GDM1 (cell line): Measurements from ENCODE around the gene LRFN2.

Source experiments
- DNase-seq: peaks from one replicate; lab custom pipeline; 2025; lab: John Stamatoyannopoulos, UW

Gene LRFN2

DNA sequence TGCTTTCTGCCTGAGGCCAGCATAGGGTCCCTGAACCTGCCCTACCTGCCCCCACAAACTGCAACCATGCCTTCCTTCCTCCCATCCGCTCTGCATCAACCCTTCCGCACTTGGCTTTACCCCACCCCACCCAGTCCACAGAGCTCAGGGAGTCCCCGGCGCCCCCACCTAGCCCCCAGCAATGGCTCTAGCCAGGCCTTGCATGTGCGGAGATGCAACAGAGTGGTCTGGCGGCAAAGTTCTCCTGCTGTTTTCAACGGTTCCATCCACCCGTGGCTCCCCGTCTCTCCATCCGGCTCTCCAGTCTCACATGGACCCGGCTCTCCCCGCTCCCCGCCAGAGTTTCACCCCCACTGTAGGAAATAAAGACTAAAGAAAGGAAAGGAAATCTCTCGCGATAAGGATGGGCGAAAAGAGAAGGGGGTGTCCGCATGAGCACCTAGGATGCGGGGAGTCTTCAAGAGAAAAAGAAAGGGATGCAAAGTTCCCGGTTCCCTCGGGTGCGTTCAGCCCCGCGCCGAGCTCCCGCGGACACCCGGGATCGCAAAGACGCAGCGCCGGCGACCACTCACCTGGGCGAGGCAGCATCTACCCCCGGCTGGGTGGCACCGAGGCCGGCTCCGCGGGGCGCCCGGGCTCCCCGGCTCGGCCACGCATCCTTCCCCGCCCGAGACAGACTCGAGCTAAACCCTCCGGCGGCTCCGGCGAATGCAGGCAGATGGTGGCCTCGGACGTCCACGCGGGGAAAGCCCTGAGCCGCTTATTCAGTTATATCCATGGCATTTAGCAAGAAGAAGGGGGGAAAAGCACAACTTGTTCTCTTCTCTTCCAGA lies 579 bp downstream of the LRFN2 start:
- DNase-seq: no peak

DNA sequence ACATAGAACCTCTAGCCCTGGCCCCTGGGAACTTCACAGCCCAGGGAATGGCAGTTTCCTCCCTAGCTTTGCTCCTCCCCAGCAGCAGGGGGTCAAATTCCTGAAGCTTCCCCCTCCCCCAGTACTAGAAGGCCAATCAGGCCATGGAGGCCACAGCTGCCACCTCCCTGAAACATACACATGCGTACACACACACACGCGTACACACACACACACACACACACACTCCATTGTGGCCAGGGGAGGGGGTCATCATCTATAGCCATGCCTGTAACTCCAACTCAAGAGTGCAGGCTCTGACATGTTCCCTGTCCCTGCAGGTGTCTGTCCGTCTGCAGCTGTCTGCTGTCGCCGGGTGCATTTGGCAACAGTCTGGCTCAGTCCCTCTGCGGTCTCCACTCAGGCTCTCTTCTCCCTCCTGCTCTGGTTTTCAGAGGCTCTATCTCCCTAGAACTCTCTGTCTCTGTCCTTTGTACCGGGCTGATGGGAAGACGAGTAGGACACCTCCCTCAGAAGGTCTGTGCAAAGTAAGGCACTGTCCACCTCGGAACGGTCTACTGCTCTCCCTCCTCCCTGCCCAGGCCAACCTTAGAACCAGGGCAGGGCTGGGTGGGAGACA lies 1.4 kb downstream of the LRFN2 start:
- no peak for DNase-seq

DNA sequence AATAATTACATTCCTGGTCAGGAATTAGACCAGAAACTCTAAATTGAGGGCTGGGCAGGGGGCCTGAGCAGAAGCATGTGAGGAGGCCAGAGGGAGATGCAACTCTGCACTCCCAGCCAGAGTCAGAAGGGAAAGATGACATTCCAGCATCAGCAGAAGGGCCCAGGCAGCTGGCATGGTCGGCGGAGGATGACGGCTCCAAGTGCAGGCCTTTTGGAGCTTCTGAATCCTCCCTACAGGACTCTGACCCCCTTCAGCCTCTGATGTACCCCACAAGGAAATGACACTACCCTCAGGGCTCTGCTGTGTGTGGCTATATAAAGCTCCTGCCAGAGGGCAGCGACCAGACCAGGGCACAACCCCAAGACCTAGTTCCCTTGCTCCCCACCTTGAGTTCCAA lies 1.9 kb downstream of the LRFN2 start:
- no peak for DNase-seq

DNA sequence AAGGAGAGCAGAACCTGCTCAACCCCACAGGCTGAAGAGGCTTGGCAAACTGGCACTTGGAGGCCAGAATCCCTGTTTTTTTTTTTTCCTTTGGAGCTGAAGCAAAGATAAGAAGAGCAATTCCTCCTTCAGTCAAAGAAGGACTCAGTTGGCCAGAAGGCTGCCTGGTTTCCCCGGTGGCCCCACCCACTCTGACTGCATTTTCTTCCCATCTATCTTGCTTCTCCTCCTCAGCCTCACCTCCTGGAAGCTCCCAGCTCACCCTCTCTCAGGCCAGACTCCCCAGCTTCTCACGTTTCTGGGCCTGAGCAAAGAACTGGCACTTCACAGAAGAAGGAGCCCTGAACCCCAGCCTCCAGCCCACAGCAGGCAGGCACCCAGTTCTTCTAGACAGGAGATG lies 2.4 kb downstream of the LRFN2 start:
- DNase-seq: no peak

DNA sequence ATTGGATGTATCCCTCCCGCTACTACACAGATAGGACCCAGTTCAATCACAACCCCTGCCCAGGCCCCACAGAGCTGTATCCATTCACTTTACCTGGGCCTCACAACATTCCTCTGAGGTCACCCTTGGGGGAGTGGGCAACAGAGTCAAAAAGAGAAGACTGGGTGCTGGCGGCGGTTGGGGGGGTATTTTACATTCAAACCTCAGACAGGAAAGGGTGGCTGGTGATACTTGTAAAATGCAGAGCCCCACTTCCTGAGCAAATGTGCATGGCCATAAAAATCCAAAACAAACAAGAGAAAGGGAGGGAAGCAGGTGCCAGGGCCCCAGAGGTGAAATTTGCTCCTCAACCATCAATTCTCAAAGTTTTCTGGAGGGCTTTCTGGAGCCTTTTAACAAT lies 3.5 kb downstream of the LRFN2 start:
- no peak for DNase-seq

DNA sequence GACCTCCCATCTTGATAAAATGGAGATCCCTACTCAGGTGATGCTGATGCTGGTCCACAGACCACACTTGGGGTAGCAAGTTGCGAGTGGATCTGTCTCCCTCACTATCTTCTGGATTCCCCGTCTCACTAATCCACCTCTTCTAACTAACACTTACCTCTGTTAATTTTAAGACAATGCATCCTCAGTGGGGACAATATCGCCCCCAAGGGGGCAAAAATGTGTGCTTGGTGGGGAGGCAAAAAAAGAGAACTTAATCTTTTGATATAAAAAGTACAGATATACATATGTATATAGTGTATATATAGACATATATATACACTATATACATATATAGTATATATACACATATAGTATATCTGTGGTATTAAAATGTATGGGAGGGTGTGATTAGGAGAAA lies 4.3 kb downstream of the LRFN2 start:
- DNase-seq: no peak

DNA sequence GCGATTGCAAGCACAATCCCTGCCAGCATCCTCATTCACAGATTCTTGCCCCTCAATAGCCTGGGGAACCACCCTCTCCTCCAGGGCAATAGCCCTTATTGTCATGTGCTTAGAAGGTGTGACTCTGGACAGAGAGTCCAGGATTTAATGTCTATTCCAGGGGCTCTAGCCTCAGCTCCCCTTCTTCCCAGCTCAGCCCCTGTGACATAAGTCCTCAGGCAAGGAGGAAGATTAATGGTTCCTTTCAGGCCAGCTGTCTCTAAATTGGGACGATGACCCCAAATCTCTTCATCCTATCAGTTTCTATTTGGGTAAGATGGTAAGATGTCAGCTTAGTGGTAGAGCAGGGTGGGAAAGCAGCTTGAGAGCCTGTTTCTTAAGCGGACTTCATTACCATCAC lies 8.1 kb downstream of the LRFN2 start:
- DNase-seq: no peak

DNA sequence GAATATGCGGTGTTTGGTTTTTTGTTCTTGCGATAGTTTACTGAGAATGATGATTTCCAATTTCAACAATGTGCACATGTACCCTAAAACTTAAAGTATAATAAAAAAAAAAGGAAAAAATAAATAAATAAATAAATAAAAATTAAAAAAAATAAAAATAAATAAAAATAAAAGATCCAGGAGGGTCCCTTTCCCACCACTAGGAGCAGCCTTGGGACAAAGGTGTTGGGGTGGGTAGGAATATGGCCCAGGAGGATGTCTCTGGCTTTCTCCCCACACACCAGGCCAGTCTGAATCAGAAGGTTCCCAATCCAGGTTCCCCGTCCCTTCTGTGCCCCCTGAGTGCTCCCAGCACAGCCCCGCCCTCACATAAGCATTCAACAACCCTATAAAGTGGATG lies 9.5 kb downstream of the LRFN2 start:
- no peak for DNase-seq

DNA sequence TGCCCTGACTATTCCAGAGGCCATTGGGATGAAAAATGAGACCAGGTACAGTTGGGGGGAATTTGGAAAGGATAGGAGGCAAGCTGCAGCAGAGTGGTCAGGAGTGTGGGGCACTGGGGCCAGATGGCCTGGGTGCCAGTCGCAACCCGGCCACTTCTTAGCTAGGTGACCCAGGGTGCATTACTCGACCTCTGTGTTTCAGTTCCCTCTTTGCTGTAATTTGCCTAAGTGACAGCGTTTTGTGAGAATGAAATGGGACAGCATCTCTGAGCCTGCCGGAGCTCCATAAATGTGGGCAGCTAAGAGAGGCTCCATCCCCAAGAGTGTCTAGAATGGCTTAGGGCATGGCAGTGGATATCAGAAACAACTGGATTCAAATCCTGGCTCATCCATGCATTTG lies 13.9 kb downstream of the LRFN2 start:
- DNase-seq: no peak

DNA sequence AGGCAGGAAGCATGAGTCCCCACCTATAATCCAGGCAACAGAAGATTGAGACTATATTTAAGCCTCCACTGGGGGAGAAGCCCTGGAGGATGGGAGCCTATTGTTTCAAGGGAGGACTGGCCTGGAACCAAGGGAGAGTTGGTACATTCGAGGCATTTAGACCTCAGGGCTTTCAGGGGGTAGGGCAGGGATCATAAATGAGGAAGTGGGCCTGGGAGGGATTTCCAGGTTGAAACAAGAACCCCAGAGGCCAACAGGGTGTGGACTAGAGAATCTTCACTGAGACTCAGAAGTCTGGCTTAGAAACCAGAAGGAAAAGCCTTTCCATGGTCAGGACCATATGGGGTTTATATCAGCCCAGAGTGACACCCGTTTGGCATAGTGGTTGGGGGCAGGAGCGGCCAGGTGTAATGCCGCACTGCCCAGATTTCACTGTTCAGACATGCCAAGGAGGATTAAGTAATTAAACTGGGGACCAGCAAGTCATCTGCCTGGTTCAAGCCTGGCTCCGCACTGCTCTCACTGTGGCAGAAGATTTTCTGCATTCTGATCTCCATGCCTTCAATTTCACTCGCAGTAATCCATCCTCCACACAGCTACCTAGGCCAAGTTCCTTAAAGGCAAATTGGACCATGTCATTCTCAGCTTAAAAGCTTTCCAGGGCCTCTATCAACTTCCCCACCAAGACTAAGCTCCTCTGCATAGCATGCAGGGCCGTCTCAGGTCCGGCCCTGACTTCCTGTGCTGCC lies 17.8 kb downstream of the LRFN2 start:
- DNase-seq: no peak

DNA sequence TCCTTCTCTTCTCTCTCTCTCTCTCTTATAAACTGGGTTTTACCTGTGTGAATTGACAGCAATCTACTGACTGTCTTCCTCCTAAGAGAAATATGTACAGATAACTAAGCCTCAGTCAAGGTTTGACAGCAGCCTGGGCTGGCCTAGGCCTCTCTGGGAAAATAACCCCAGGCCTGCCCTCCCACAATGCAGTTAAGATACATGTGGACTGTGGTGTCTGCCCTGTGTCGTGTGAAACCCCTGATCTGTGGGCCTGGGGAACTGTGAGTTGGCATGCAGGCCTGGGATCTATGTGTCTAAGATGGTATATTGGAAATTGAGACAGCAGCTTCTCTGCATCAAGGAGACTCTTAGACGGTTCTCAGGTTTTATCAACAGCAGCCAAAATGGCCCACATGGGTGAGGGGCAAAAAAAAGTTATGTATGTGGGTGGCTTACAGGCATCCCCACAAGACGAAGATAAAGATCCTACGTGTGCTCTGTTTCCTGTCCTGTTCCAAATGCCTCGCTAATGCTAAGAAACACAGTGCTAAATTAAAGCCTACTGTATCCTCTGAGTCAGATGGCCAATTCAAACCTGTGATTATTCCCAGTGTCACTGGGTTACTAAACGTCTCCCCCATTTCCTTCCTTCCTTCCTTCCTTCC lies 19.0 kb downstream of the LRFN2 start:
- DNase-seq: no peak

DNA sequence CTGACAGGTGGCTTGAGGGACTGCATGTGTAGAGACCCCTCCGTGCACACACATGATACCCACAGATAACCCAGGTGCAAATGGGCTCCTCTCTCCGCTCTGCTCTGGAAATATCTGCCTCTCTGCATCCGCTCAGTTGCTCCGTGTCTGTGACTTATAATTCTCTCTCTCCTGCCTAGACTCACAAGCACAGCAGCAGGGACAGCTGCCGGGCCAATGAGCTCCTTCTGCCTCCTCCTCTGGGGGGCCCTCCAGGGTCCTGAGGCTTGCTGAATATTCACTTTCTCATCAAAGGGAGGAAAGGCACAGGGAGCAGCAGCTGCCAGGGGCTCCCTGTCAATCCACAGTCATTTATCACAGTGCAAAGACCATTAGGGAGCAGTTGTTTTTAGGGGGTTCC lies 24.1 kb downstream of the LRFN2 start:
- DNase-seq: no peak

DNA sequence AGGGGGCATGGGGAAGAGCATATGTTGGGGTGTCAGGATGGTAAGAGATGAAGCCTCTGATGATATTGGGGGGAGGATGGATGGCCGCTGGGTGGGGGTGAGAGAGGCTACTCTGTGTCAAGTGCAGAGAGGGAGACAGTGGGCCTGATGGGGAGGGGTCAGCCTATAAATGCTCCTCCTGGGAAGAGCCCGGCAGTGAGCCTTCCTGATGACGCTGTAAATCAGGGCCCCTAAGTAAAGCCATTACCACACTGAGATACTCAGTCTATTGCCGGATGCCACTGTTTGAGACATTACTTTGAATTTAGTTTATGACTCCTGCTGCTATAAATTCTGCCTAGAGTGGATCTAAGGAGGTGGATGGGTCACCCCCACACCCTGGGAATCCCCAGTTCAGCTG lies 28.1 kb downstream of the LRFN2 start:
- DNase-seq: no peak

DNA sequence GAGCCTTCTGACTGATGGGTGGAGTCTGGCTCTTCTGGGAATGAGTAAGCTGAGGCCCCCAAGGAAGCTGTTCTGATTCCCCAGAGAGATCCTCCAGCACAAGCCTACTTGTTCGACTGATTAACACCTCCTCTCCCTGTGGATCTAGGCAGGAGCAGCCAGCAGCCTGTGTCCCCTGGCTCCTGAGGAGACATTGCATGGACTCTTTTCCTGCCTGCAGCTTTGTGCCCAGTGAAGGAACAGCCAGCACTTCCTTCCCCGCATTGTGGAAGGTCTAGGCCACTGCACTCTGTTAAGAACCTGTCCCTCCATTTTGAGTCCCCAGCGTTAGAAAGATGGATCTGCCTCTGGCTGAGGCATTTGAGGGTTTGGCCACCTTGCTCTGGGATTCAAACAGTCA lies 29.1 kb downstream of the LRFN2 start:
- DNase-seq: no peak

DNA sequence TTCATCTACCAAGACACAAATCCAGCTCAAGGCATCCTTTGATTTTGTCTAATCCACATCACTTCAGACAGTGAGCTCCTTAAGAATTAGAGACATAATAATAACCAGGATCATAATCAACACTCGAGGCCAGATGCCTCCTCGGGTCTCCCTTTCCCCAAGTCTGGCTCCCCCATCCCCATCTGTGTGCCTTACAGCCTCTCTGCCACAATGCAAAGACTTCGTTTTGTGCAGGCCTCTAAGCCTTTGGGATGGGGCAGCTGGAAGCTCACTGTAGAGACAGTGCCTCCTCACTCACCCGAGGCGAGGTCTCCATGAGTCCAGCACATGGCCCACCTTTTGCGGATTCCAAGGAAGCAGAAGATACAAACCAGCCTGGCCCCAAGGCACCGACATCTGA lies 30.3 kb downstream of the LRFN2 start:
- no peak for DNase-seq

DNA sequence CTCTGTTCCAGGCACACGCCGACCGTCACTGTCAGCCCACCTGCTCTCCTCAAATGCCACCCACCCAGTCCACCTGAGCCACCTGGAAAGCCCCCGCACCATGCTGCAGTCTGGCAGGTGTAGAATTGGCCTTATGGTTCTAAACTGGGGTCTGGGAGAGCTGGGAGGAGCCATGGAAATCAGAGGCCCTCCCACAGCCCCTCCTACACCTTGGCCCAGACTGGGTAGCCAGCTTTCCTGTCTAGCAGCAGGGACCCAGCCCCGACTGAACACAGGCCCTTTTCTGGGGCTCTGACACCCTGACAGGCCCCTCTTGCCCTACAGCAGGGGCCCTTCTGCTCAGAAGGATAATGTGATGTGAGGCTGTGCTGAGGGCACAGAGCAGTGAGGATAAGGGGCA lies 31.1 kb downstream of the LRFN2 start:
- DNase-seq: no peak

DNA sequence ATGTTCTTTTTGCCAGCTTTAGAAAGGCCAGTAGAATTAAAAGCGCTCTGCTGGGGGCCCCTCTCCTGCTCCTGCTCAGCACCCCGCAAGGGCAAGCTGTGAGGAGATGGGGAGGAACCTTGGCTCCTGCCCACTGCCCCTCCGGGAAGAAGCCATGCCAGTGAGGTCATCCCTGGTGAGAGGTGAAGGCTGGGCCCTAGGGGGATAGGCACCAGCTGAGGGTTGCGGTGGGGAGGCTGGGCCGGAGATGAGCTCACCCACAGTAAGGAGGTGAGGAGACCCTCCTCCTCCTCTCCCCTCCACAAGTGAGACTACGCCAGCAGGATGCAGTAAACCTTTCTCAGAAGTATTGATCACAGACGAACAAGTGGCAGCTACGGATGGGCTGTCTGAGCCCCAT lies 32.1 kb downstream of the LRFN2 start:
- DNase-seq: no peak

DNA sequence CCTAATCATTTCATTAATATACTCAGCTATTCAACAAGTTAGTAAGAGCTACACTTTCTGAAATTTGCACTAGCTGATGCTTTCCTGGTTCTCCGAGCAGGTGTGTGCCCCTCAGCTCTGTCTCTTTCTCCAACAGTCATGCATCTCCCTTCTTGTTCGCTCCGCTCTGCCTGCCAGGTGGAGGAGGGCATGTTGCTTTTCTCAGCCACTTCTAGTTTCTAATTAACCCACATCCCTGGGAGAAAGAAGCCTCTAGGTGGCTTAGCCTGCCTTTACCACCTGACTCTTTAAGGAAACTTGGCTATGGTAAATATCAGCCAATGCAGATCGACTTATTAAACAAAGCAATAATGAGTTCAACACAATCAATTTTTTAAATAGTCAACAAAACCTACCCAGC lies 34.2 kb downstream of the LRFN2 start:
- no peak for DNase-seq

DNA sequence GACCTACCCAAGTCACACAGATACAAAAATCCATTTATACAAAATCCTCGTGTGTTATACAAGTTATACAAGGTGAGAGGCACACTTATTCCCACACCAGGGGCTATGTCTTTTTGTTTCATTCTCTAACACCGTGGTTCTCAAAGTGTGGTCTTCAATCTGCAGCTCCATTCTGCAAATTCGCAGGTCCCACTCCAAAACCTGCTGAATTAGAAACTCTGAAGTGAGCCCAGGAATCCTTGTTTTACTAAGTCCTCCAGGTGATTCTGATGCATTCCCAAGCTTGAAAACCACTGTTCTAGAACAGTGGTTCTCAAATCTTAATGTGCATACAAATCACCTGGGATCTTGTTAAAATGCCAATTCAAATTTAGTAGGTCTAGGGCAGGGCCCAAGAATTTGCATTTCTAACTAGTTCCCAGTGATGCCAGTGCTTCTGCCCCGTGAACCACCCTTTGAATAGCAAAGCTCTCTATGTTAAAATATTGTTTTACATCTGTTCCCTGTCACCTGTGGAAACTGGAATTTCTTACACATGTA lies 35.1 kb downstream of the LRFN2 start:
- DNase-seq: no peak

DNA sequence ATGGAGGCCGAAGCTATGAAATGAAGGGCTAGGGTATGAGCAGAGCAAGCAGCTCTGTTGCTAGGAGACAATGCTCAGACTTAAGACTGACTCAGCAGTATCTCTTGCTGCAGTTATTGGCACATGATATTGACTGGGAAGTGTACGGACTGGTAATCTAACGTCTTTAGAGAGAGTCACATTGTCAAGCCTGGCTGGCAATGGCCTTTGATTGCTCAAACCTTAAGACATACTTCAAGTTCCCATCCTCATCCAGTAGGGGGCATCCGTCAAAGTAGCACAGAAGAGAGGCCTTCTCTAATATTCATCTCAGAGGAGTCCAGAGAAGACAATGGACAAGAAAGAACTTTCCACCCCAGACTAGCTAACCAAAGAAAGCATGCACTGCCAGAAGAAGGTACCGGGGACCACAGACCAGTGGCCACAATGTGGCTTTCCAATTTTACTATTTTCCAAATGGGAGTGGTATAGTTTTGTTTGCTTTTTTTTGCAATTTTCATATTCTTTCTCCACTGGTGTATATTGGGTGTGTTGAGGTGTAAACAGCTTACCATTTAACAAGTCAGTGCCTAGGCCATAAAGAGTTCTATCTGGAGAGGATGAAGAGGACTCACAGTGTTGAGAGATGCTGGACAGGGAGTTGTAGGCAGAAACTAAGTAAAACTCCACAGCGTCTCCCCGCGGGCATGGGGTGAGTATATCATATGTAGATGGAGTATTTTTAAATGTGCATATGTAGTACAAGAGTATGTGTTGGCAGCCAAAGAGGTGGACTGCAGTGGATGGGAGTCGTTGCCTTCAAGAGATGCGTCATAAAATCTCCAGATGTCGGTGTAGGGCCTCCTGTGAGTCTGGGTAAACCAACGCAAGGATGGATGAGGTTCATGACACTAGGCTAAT lies 36.7 kb downstream of the LRFN2 start:
- DNase-seq: no peak

DNA sequence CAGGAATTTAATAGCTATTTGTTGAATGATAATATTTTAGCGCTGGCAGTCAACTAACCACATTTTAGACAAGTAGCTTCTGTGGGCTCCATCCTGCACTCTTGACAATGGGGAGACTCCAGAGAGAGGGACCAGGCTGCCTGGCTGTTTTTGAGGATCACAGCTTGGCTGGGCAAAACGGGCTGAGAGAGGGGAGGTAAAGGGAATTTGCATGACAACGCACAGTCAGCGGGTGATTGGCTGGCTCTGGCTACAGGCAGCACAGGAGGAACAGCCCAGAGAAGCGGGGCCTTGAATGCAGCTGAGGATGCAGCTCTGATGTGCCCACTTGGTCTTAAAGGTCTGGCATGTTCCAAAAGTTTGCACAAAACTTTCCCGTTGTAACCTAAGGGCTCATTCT lies 41.2 kb downstream of the LRFN2 start:
- no peak for DNase-seq
